Ureter (tissue), 1 donor: Measurements from ENCODE around the gene HNRNPA1L2. TPM values are rescaled to one million over a fixed set of nuclear protein-coding genes. Genes with fewer than 3 reads are reported as not detected.
"Not testable (repeated sequence)": the region's sequence is repeated elsewhere in the genome, so short reads cannot be mapped to it uniquely, and the experiment has no call there.

Experiments used
- DNase-seq: peaks from one replicate; pipeline ENCODE4 v3.0.0-alpha.2; 2020; ENCODE audit warnings: low spot score
- total RNA-seq: library from RNA; stranded (reverse); gene quantifications from one replicate; pipeline ENCODE4 v1.2.4, GENCODE V29; 2023
- donor health status: DM: yes; HTN: yes; CAD: no.

Gene HNRNPA1L2
- total RNA-seq, 1 donor from 2014 or later: 11.4 TPM

- no peak for DNase-seq
These were observed 4.7 kb downstream of the HNRNPA1L2 start for GRCh38 chr13:52646967-52647366.

GRCh38 chr13:52650731-52651130 lies 8.5 kb downstream of the HNRNPA1L2 start:
- DNase-seq: no peak

- no peak for DNase-seq
These were observed 9.6 kb downstream of the HNRNPA1L2 start for GRCh38 chr13:52651897-52652195.

- DNase-seq: peak; percentile 97
These were observed 10.2 kb downstream of the HNRNPA1L2 start, which contains the start of gene SUGT1 for GRCh38 chr13:52652196-52652979. Gene SUGT1 (plus strand): TSS chr13:52652836. CDS start chr13:52652921, 85 bp downstream.

GRCh38 chr13:52652980-52653303 lies 10.7 kb downstream of the HNRNPA1L2 start:
- no peak for DNase-seq

GRCh38 chr13:52659340-52659739 lies 17.1 kb downstream of the HNRNPA1L2 start:
- no peak for DNase-seq

- no peak for DNase-seq
These were observed 22.0 kb downstream of the HNRNPA1L2 start for GRCh38 chr13:52664272-52664671.

GRCh38 chr13:52665325-52665724 lies 23.1 kb downstream of the HNRNPA1L2 start:
- no peak for DNase-seq

- DNase-seq: no peak
These were observed 27.4 kb downstream of the HNRNPA1L2 start for GRCh38 chr13:52669677-52670076.

GRCh38 chr13:52670726-52671125 lies 28.5 kb downstream of the HNRNPA1L2 start:
- no peak for DNase-seq

GRCh38 chr13:52673465-52673864 lies 31.2 kb downstream of the HNRNPA1L2 start:
- no peak for DNase-seq

GRCh38 chr13:52677823-52678222 lies 35.6 kb downstream of the HNRNPA1L2 start:
- DNase-seq: no peak

- DNase-seq: not testable (repeated sequence)
These were observed 43.6 kb downstream of the HNRNPA1L2 start for GRCh38 chr13:52685806-52686205.

- no peak for DNase-seq
These were observed 44.1 kb downstream of the HNRNPA1L2 start for GRCh38 chr13:52686376-52686775.

Other genes starting within 250 kb of the HNRNPA1L2 start
- 6.0 TPM for gene THSD1, start 236.3 kb upstream of the HNRNPA1L2 start, total RNA-seq
- gene VPS36, start 191.8 kb upstream of the HNRNPA1L2 start, total RNA-seq: 64.2 TPM
- gene CKAP2, start 187.0 kb upstream of the HNRNPA1L2 start, total RNA-seq: 7.9 TPM
- gene SUGT1, start 10.4 kb downstream of the HNRNPA1L2 start, total RNA-seq: 40.9 TPM
- gene CNMD, start 97.4 kb downstream of the HNRNPA1L2 start, total RNA-seq: not detected
- gene PCDH8, start 206.2 kb downstream of the HNRNPA1L2 start, total RNA-seq: not detected